Measurements from ENCODE around the gene SLC43A3. TPM values are rescaled to one million over a fixed set of nuclear protein-coding genes. Genes with fewer than 3 reads are reported as not detected.

SLC43A3 gene
- total and polyA plus RNA-seq, 2 experiments from 2014 or later = 19.3 to 20.7 TPM

DNA sequence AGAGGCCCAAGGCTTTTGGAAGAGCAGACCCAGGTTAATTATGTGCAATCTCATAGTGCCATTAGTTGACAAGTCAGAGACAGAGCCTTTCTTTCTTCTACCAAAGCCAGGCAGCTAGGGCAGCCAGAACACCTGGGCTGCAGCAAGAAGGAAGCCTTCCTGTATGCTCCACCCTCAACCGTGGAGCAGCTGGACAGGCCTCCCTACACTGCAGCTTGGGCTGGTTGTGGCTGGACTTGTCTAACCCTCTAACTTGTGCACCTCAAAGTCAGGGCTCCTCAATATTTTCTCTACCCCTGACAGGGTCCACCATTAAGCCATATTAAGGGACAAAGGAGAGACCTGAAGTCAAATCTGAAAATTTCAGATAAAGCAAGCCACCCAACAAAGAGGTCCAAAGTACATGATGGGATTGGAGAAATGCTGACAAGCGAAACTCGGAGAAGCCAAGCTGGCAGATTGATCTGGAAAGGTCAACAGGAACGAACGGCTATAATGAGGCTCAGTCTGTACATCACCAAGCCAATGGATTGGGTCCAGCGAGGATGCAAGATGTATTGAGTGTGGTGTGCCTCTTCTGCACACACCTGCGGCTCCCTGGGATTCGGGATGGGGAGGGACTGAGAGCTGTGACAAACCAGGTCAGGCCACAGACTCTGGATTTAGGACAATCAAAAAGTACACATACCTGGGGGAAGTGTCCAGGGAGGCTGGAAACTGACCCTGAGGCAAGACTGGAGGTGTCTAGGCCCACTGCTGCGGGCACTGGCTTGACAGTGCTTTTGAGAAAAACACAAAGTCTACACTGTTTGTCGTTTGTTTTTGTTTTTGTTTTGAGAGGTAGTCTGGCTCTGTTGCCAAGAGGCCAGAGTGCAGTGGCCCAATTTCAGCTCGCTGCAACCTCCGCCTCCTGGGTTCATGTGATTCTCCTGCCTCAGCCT is 11.7 kb upstream of the SLC43A3 start:
- DNase-seq (ENCODE audit: low spot score) = no peak
- no peaks in the 10 kb centered on the region for H3K27me3 ChIP-seq
- no peaks in the 10 kb centered on the region for H3K36me3 ChIP-seq (replicated peaks; ENCODE audit: insufficient read depth, low read depth)
- peaks cover 12% of the 10 kb centered on the region for H3K4me1 ChIP-seq (ENCODE audit: insufficient read depth)
- no peaks in the 10 kb centered on the region for H3K79me2 ChIP-seq
- H2AFZ ChIP-seq = no peak overlapping the region
- no peak overlapping the region for H3K4me2 ChIP-seq
- WGBS (ENCODE audit: low lambda C conversion rate, missing lambda C conversion rate) = 81% methylated on average over 12 of the region's 12 CpGs
- H4K20me1 ChIP-seq (ENCODE audit: insufficient read depth, poor library complexity, severe bottlenecking) = no peaks in the 10 kb centered on the region
- no peaks in the 10 kb centered on the region for H3K9me3 ChIP-seq (ENCODE audit: low read depth)
- peak overlapping the region; percentile 37 for H3K27ac ChIP-seq
- no peaks in the 10 kb centered on the region for H3K9me2 ChIP-seq (replicated peaks; ENCODE audit: insufficient read depth)
- H3K4me3 ChIP-seq = no peak overlapping the region
- no peak for TF ChIP-seq EZH2phosphoT487 (IDR thresholded peaks at IDR 0.05; ENCODE audit: low read depth, severe bottlenecking, unreplicated experiment)
- TF ChIP-seq EZH2 (IDR thresholded peaks at IDR 0.05; ENCODE audit: borderline replicate concordance) = no peak
- TF ChIP-seq, protein P1, sequence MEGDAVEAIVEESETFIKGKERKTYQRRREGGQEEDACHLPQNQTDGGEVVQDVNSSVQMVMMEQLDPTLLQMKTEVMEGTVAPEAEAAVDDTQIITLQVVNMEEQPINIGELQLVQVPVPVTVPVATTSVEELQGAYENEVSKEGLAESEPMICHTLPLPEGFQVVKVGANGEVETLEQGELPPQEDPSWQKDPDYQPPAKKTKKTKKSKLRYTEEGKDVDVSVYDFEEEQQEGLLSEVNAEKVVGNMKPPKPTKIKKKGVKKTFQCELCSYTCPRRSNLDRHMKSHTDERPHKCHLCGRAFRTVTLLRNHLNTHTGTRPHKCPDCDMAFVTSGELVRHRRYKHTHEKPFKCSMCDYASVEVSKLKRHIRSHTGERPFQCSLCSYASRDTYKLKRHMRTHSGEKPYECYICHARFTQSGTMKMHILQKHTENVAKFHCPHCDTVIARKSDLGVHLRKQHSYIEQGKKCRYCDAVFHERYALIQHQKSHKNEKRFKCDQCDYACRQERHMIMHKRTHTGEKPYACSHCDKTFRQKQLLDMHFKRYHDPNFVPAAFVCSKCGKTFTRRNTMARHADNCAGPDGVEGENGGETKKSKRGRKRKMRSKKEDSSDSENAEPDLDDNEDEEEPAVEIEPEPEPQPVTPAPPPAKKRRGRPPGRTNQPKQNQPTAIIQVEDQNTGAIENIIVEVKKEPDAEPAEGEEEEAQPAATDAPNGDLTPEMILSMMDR (IDR thresholded peaks at IDR 0.05; ENCODE audit: poor library complexity) = no peak

DNA sequence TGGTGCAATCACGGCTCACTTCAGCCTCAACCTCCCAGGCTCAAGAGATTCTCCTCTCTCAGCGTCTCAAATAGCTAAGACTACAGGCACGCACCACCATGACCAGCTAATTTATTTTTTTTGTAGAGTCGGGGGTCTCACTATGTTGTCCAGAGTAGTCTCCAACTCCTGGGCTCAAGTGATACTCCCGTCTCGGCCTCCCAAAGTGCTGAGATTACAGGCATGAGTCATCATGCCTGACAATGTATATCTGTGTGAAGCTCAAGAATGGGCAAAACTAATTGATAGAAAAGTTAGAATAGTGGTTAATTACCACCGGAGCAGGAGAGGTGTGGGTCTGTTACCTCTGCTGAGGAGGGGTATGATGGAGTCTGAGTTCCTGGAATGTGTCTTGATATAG is 9.1 kb upstream of the SLC43A3 start:
- no peaks in the 10 kb centered on the region for H3K9me2 ChIP-seq (replicated peaks; ENCODE audit: insufficient read depth)
- 84% methylated on average over 7 of the region's 7 CpGs for WGBS (ENCODE audit: low lambda C conversion rate, missing lambda C conversion rate)
- peaks cover 12% of the 10 kb centered on the region for H3K4me1 ChIP-seq (ENCODE audit: insufficient read depth)
- H4K20me1 ChIP-seq (ENCODE audit: insufficient read depth, poor library complexity, severe bottlenecking) = no peaks in the 10 kb centered on the region
- no peaks in the 10 kb centered on the region for H3K27me3 ChIP-seq
- DNase-seq (ENCODE audit: low spot score) = no peak
- TF ChIP-seq, protein P1 (IDR thresholded peaks at IDR 0.05; ENCODE audit: poor library complexity) = no peak
- TF ChIP-seq EZH2phosphoT487 (IDR thresholded peaks at IDR 0.05; ENCODE audit: low read depth, severe bottlenecking, unreplicated experiment) (no peak), EZH2 (IDR thresholded peaks at IDR 0.05; ENCODE audit: borderline replicate concordance) (no peak)
- no peaks in the 10 kb centered on the region for H3K9me3 ChIP-seq (ENCODE audit: low read depth)
- H3K4me2 ChIP-seq = no peak overlapping the region
- H3K27ac ChIP-seq = no peak overlapping the region
- H2AFZ ChIP-seq = no peak overlapping the region
- H3K79me2 ChIP-seq = no peaks in the 10 kb centered on the region
- H3K36me3 ChIP-seq (replicated peaks; ENCODE audit: insufficient read depth, low read depth) = no peaks in the 10 kb centered on the region
- H3K4me3 ChIP-seq = no peak overlapping the region

DNA sequence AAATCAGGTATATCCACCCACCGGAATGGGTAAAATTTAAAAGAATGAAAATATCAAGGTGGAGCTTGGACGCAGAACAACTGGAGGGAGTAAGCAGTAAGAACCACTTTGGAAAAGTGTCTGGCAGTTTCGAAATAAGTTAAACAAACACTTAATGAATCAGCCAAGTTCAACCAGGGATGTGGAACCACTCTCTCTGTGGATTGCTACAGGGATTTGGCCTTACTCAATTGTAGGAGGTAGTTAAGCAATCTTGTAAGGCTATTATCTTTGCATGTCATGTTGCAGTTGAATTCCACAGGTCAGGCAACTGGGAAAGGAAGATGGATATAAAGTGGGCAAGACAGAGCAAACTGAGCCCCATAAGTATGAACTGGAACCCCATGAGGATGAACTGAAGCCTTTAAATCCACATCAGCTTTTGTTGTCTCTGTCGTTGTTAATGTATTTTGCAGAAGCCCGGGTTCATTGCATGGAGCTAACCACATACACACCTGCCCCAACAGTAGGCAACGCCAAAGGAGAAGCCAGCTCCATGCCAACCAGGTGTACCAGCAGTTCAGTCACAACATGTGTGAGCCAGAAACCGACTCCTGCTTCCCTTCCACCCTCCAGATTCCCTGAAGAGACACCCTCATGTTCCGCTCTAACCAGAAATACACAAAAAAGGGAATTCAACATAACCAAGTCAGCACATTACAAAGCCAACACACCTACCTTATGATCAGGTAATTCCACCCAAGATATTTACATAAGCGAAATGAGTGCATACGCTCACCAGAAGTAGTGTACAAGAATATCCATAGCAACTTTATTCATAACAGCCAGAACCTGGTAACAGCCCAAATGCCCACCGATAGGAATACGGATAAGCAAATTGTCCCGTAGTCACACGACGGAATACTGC is 8.0 kb upstream of the SLC43A3 start:
- peak; percentile 79 for DNase-seq (ENCODE audit: low spot score)
- 78% methylated on average over 15 of the region's 15 CpGs for WGBS (ENCODE audit: low lambda C conversion rate, missing lambda C conversion rate)
- Histone ChIP-seq H2AFZ (no peak overlapping the region), H3K27ac (peak overlapping the region; percentile 42), H3K9me3 (ENCODE audit: low read depth) (no peaks in the 10 kb centered on the region), H3K27me3 (no peaks in the 10 kb centered on the region), H3K79me2 (no peaks in the 10 kb centered on the region), H3K4me1 (ENCODE audit: insufficient read depth) (peaks cover 12% of the 10 kb centered on the region), H3K9me2 (replicated peaks; ENCODE audit: insufficient read depth) (no peaks in the 10 kb centered on the region), H3K4me2 (peak overlapping the region; percentile 27), H3K36me3 (replicated peaks; ENCODE audit: insufficient read depth, low read depth) (no peaks in the 10 kb centered on the region), H4K20me1 (ENCODE audit: insufficient read depth, poor library complexity, severe bottlenecking) (no peaks in the 10 kb centered on the region), H3K4me3 (no peak overlapping the region)
- TF ChIP-seq EZH2phosphoT487 (IDR thresholded peaks at IDR 0.05; ENCODE audit: low read depth, severe bottlenecking, unreplicated experiment) (no peak), EZH2 (IDR thresholded peaks at IDR 0.05; ENCODE audit: borderline replicate concordance) (no peak)
- TF ChIP-seq, protein P1 (IDR thresholded peaks at IDR 0.05; ENCODE audit: poor library complexity) = no peak

Measured in hepatocyte (in vitro differentiated cells).